GM19099 (cell line): Measurements from ENCODE around the gene TUBB4A.

Experiments
- POLR2A ChIP-seq: IDR thresholded peaks from 3 replicates; pipeline ENCODE4 v1.6.1; 2011; ENCODE audit warnings: low read depth; ENCODE audit not compliant: insufficient read length; ENCODE audit errors: extremely low read depth

TUBB4A gene

GRCh38 chr19:6483235-6483634 lies 18.9 kb downstream of the TUBB4A start:
- TF ChIP-seq POLR2A: no peak

- TF ChIP-seq POLR2A: no peak
These were observed 19.8 kb downstream of the TUBB4A start for GRCh38 chr19:6482343-6482686.

GRCh38 chr19:6481541-6482342 lies 20.4 kb downstream of the TUBB4A start, which contains the start of gene DENND1C:
Gene DENND1C, minus strand, starts transcription at chr19:6481787. Its CDS starts 92 bp downstream, at chr19:6481695.
- TF ChIP-seq POLR2A: peak; percentile 71

- no peak for TF ChIP-seq POLR2A
These were observed 21.2 kb downstream of the TUBB4A start for GRCh38 chr19:6480848-6481415.

GRCh38 chr19:6479836-6480398 lies 22.2 kb downstream of the TUBB4A start:
- TF ChIP-seq POLR2A: no peak

- no peak for TF ChIP-seq POLR2A
These were observed 23.3 kb downstream of the TUBB4A start for GRCh38 chr19:6478815-6479214.

GRCh38 chr19:6476896-6477431 lies 25.1 kb downstream of the TUBB4A start:
- TF ChIP-seq POLR2A: no peak

- no peak for TF ChIP-seq POLR2A
These were observed 25.8 kb downstream of the TUBB4A start for GRCh38 chr19:6476155-6476895.

- no peak for TF ChIP-seq POLR2A
These were observed 26.6 kb downstream of the TUBB4A start for GRCh38 chr19:6475321-6476108.

- TF ChIP-seq POLR2A: no peak
These were observed 28.5 kb downstream of the TUBB4A start for GRCh38 chr19:6473647-6474046.

- no peak for TF ChIP-seq POLR2A
These were observed 29.4 kb downstream of the TUBB4A start for GRCh38 chr19:6472713-6473112.

GRCh38 chr19:6471076-6471475 lies 31.0 kb downstream of the TUBB4A start:
- no peak for TF ChIP-seq POLR2A

- TF ChIP-seq POLR2A: no peak
These were observed 31.9 kb downstream of the TUBB4A start for GRCh38 chr19:6470173-6470572.

GRCh38 chr19:6467384-6467783 lies 34.7 kb downstream of the TUBB4A start:
- TF ChIP-seq POLR2A: no peak
